NCI-H2196 treated with DMSO at 0.1 percent for 48 hours (cell line): ENCODE data around the gene PLSCR4.

Source experiments
- DNase-seq: peaks from one replicate; lab custom pipeline; 2025; ENCODE audit not compliant: unreplicated experiment; lab: John Stamatoyannopoulos, UW

PLSCR4 gene

DNA sequence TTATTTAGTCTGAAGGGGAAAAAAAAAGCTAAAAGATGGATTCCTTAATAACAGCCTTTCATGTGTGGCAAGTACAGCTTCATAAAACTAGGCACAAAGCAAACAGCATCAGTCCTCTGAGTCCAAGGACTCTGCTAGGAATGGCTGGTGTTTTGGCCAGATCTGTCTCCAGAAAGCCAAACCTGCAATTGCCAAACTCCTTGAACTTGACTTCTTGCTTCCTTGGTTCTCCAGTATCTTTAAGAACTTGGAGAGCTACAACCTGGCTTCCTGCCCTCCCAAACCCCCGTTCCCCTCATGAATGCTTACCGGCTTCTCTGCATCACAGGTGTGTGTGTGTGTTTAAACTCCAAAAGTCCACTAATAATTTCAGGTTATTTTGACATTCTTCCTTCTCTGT, 88.3 kb downstream of the PLSCR4 start:
- no peak for DNase-seq

DNA sequence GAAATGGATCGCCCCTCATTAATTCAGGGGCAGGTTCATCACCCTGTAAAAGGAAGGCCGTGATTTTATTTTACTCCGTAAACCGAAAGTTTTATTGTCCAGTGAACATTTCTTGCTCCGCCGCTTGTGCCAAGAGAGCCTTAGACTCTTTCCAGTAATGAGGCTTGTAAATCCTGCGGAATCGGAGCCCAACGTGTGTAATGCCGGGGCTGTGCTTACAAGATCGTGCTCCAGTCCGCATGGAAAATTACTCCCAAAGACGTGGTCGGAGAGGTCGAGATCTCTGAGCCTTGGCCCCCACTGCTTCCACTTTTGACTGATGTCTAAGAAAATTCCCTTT, 89.3 kb downstream of the PLSCR4 start:
- no peak for DNase-seq

DNA sequence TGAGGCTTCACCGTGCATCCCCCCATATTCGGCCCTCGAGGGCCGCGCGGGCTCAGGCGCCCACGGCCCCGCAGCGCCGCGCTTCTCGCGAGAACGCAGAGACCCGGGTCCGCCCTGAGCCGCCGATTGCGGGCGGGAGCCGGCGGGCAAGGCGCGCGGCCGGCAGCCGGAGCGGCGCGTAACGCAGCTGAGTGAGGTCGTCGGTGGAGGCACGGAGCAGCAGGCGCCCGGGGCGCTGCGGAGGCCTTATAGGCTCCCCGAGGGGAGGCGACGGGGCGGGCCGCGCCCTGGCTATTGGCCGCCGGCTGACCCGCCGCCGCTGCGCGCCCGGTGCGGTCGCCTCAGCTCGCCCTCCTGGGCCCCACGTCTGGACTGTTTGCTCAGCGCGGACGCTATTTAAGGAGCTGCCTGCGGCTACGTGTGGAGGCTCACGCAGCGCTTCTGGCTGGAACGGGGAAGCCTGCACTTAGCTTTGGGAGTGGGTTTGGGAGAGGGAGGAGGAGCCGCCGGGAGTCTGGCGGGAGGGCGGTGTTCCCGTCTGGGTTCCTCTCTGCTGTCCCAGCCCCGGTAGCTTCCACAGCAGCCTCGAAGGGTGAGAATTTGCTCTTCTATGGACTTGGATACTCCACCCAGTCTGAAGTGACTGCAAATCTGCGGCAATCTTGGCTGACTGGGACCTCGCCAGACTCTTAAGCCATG, 89.8 kb downstream of the PLSCR4 start, which contains the start of gene PLOD2:
PLOD2 (minus strand) TSS at position 221 of the 699 bp plus-strand sequence; CDS start at position 26, 195 bp downstream.
- DNase-seq: no peak

DNA sequence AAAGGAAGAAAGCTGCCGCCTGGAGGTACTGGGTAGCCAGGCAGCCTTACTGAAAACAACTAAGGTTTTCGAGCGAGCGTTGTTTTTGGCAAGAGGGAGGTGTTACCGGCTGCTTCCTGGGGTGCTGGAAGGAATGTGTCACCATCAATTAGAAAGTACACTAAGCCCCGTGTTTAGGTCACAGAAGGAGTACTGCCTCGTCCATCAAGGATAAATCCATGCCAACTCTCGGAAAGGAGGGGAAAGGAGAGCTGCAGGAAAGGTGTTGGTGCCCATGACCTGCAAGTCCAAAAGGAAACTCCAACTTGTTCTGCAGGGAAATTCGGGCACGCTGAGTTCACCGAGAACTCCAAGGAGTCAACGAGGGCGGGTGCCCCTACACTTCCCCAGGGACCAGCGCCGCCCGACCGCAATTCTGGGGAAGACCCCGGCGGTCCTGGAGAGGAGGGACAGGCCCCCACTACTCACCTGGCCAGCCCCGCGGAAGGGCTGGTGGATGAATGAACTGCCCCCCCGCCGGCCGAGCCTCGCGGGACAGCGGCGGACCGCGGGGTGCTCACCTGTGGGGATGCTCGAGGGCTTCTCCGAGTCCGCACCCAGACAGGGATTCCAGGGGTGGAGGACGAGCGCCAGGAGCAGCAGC, 90.5 kb downstream of the PLSCR4 start:
- no peak for DNase-seq

GRCh38 chr3:146159616-146160320, 91.1 kb downstream of the PLSCR4 start:
- no peak for DNase-seq

GRCh38 chr3:146159037-146159436, 91.9 kb downstream of the PLSCR4 start:
- no peak for DNase-seq

- DNase-seq: no peak
Observed at GRCh38 chr3:146157325-146158060, 93.4 kb downstream of the PLSCR4 start.

DNA sequence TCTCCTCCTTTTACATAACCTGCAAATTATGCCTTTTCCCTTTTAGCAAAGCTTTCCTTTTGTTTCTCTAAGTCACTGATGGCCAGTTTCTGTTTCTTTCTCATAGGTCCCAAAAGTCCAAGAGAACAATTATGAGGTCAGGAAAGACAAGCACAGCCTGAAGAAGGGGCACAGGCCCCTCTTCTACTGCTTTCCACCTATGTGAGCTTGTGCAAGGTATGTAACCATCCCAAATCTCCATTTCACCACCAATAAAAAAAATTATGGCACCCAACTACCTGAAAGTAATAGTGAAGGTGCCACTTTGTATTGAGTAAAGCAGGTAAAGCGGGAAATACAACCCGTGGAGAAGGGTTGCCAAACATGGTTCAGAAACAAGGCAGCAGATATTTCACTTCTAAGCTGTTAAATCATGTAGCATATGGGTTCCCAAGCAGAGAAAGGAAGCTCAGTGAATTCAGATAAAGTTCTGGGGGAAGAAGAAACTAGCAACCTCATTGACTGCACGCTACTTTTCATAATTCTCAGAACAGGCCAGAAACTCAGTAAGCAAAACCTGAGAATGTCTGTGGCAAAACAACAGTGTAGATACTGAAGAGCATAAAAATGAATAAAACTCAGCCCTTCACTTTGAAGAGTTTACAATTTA, 94.1 kb downstream of the PLSCR4 start:
- no peak for DNase-seq

DNA sequence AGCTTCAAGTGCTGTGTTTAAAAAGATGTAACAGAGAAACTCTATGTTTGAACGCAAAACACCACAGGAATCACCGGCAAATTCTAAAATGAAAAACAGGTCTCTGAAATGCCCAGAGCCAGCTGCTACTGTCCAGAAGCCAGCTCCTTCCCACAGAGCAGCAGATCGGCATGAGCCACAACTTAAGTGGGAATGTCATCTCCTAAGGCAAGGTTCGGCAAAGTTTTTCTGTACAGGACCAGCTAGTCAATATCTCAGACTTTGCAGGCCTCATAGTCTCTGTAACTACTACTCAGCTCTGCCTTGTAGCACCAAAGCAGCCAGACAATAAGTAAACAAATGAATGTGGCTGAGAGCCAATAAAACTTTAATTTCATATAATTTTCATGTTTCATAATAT, 94.8 kb downstream of the PLSCR4 start:
- DNase-seq: no peak

GRCh38 chr3:146154995-146155394, 95.9 kb downstream of the PLSCR4 start:
- no peak for DNase-seq

- no peak for DNase-seq
Observed at GRCh38 chr3:146154316-146154715, 96.6 kb downstream of the PLSCR4 start.

GRCh38 chr3:146153429-146153828, 97.5 kb downstream of the PLSCR4 start:
- DNase-seq: no peak

- no peak for DNase-seq
Observed at GRCh38 chr3:146152834-146153233, 98.1 kb downstream of the PLSCR4 start.

GRCh38 chr3:146148468-146148931, 102.4 kb downstream of the PLSCR4 start:
- DNase-seq: no peak

DNA sequence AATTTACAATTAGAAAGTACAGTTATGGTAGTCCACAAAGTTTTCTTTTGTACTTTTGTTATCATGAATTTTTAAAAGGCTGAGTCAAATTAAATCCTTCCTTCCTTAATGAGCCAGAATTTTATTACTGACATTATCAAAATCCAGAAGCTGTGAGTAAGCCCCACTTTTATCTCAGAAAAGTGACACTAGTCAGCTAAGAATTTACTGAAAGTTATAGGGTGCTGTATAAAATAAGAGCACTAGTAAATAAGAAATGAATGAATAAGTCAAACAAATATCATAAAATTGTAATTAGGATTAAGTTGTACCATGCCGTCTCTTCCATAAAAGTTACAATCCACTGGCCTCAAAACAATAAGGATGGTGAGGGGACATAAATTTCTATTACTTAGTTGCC, 105.3 kb downstream of the PLSCR4 start:
- DNase-seq: no peak

GRCh38 chr3:146142757-146143156, 108.1 kb downstream of the PLSCR4 start:
- no peak for DNase-seq
